Transverse colon (tissue), 4 donors: ENCODE measurements around the gene XRRA1.

ENCODE experiments used
- EP300 ChIP-seq: sonication (generic); formaldehyde crosslinking; IDR thresholded peaks from one replicate; pipeline ENCODE4 v1.6.1; 2017; ENCODE audit warnings: antibody characterized with exemption, low read depth
- POLR2A ChIP-seq: fragments of 450-650 bp; IDR thresholded peaks from one replicate; pipeline ENCODE4 v1.6.1; 2016; ENCODE audit warnings: antibody characterized with exemption, mild to moderate bottlenecking, moderate library complexity
- POLR2AphosphoS5 ChIP-seq, 3 donors: sonication (generic); formaldehyde crosslinking; IDR thresholded peaks; one replicate each; pipeline ENCODE4 v1.6.1; 2016; ENCODE audit warnings: antibody characterized with exemption in 3 of 3
- TF ChIP-seq, protein P1 (sequence below), 5 experiments: fragments of 200-600 bp in 3 of 5; fragments of 450-650 bp in 2 of 5; sonication (generic) in 3 of 5; IDR thresholded peaks; 1 replicate in 2 of 5; 2 replicates in 3 of 5; pipeline ENCODE4 v1.5.1; 2016 to 2017; ENCODE audit warnings: antibody characterized with exemption in 5 of 5, inconsistent platforms in 3 of 5, mild to moderate bottlenecking in 2 of 5, moderate library complexity in 1 of 5

DNA sequence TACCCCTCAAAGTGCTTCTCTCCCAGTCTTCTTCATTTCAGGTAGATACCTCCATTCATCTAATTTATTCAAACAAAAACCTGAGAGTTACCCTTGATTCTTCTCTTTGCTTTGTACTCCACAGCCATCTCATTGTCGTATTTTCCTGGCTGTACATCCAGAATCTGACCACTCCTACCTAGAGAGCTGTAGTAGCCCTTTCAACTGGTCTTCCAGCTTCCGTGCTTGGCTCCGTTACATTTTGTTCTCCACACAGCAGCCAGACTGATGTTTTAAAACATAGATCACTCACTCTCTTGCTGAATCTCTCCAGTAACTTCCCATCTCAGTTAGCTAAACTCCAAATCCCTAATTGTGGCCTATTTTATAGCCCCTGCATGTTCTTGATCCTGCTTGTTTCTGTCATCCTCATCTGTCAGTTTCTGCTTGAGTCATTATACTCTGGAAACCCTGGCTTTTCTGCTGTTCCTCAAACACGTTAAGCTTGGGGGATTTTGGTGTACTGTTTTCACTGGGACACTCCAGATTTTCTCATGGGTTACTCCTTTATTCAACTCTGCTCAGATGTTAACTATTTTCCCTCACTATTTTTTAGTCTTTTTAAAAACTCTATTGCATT, 7.6 kb upstream of the XRRA1 start:
- TF ChIP-seq, protein P1, sequence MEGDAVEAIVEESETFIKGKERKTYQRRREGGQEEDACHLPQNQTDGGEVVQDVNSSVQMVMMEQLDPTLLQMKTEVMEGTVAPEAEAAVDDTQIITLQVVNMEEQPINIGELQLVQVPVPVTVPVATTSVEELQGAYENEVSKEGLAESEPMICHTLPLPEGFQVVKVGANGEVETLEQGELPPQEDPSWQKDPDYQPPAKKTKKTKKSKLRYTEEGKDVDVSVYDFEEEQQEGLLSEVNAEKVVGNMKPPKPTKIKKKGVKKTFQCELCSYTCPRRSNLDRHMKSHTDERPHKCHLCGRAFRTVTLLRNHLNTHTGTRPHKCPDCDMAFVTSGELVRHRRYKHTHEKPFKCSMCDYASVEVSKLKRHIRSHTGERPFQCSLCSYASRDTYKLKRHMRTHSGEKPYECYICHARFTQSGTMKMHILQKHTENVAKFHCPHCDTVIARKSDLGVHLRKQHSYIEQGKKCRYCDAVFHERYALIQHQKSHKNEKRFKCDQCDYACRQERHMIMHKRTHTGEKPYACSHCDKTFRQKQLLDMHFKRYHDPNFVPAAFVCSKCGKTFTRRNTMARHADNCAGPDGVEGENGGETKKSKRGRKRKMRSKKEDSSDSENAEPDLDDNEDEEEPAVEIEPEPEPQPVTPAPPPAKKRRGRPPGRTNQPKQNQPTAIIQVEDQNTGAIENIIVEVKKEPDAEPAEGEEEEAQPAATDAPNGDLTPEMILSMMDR (IDR thresholded peaks at IDR 0.05), result no peak
- TF ChIP-seq POLR2AphosphoS5 (IDR thresholded peaks at IDR 0.05) (no peak), POLR2A (no peak), EP300 (no peak)
